ENCODE results near the gene NOXRED1.

NOXRED1 gene

GRCh38 chr14:77467801-77468200, 44.5 kb upstream of the NOXRED1 start:
- no peak overlapping the region for H2AFZ ChIP-seq (ENCODE audit: low read depth)
- H3K4me2 ChIP-seq = no peak overlapping the region
- H3K36me3 ChIP-seq (ENCODE audit: insufficient read depth) = no peaks in the 10 kb centered on the region
- TF ChIP-seq CTCF (conservative IDR thresholded peaks at IDR 0.05; ENCODE audit: low read depth, low read length) = no peak
- no peaks in the 10 kb centered on the region for H3K4me1 ChIP-seq (ENCODE audit: low read depth, poor library complexity, severe bottlenecking)
- H3K4me3 ChIP-seq (IDR thresholded peaks at IDR 0.05; ENCODE audit: insufficient read depth, low read depth, low read length) = no peak overlapping the region
- no peak overlapping the region for H3K27ac ChIP-seq
- no peaks in the 10 kb centered on the region for H4K20me1 ChIP-seq (ENCODE audit: insufficient read depth)
- H3K9ac ChIP-seq = no peak overlapping the region
- H3K79me2 ChIP-seq (ENCODE audit: insufficient read depth, low read depth) = no peaks in the 10 kb centered on the region
- no peaks in the 10 kb centered on the region for H3K27me3 ChIP-seq (ENCODE audit: insufficient read depth, low read depth)

- Histone ChIP-seq H2AFZ (ENCODE audit: low read depth) (no peak overlapping the region), H3K4me1 (ENCODE audit: low read depth, poor library complexity, severe bottlenecking) (peaks cover 22% of the 10 kb centered on the region), H4K20me1 (ENCODE audit: insufficient read depth) (peaks cover 12% of the 10 kb centered on the region), H3K27me3 (ENCODE audit: insufficient read depth, low read depth) (no peaks in the 10 kb centered on the region), H3K36me3 (ENCODE audit: insufficient read depth) (no peaks in the 10 kb centered on the region; the same call in 1 of the 2 replicates), H3K27ac (peak overlapping the region; percentile 50; the same call in 1 of the 2 replicates), H3K4me2 (peak overlapping the region; percentile 91), H3K79me2 (ENCODE audit: insufficient read depth, low read depth) (peaks cover 39% of the 10 kb centered on the region), H3K9ac (peak overlapping the region; percentile 57; the same call in 1 of the 2 replicates), H3K4me3 (IDR thresholded peaks at IDR 0.05; ENCODE audit: insufficient read depth, low read depth, low read length) (no peak overlapping the region)
- TF ChIP-seq CTCF (conservative IDR thresholded peaks at IDR 0.05; ENCODE audit: low read depth, low read length) = peak; percentile 72
Observed at GRCh38 chr14:77459072-77459723, 35.9 kb upstream of the NOXRED1 start.

- Histone ChIP-seq H3K27ac (peak overlapping the region; percentile 50), H3K36me3 (ENCODE audit: insufficient read depth) (no peaks in the 10 kb centered on the region; the same call in 1 of the 2 replicates), H3K9ac (peak overlapping the region; percentile 57), H2AFZ (ENCODE audit: low read depth) (peak overlapping the region; percentile 53; the same call in 1 of the 2 replicates), H3K4me3 (IDR thresholded peaks at IDR 0.05; ENCODE audit: insufficient read depth, low read depth, low read length) (no peak overlapping the region), H4K20me1 (ENCODE audit: insufficient read depth) (peaks cover 12% of the 10 kb centered on the region), H3K4me2 (peak overlapping the region; percentile 91), H3K4me1 (ENCODE audit: low read depth, poor library complexity, severe bottlenecking) (peaks cover 22% of the 10 kb centered on the region), H3K79me2 (ENCODE audit: insufficient read depth, low read depth) (peaks cover 39% of the 10 kb centered on the region), H3K27me3 (ENCODE audit: insufficient read depth, low read depth) (no peaks in the 10 kb centered on the region)
- no peak for TF ChIP-seq CTCF (conservative IDR thresholded peaks at IDR 0.05; ENCODE audit: low read depth, low read length)
Observed at GRCh38 chr14:77458249-77458950, 35.1 kb upstream of the NOXRED1 start.

GRCh38 chr14:77457522-77458248, 34.4 kb upstream of the NOXRED1 start, which contains the start of the genes AHSA1 and VIPAS39:
TSS of gene AHSA1 (plus strand) at chr14:77458093. CDS start at chr14:77458190, 97 bp downstream.
TSS of gene VIPAS39 (minus strand) at chr14:77457601. CDS start at chr14:77454102, 3,499 bp downstream.
- Histone ChIP-seq H3K4me3 (IDR thresholded peaks at IDR 0.05; ENCODE audit: insufficient read depth, low read depth, low read length) (no peak within 1 kb of the TSS), H3K36me3 (ENCODE audit: insufficient read depth) (no peaks in the 10 kb centered on the region; the same call in 1 of the 2 replicates), H2AFZ (ENCODE audit: low read depth) (peak within 1 kb of the TSS; percentile 76), H3K27ac (peak within 1 kb of the TSS; percentile 50), H3K4me2 (peak within 1 kb of the TSS; percentile 91), H4K20me1 (ENCODE audit: insufficient read depth) (peaks cover 12% of the 10 kb centered on the region), H3K79me2 (ENCODE audit: insufficient read depth, low read depth) (peaks cover 39% of the 10 kb centered on the region), H3K4me1 (ENCODE audit: low read depth, poor library complexity, severe bottlenecking) (peaks cover 22% of the 10 kb centered on the region), H3K9ac (peak within 1 kb of the TSS; percentile 57), H3K27me3 (ENCODE audit: insufficient read depth, low read depth) (no peaks in the 10 kb centered on the region)
- no peak for TF ChIP-seq CTCF (conservative IDR thresholded peaks at IDR 0.05; ENCODE audit: low read depth, low read length)

Measured in KMS-11 (cell line).